IMR-90 (cell line): Measurements from ENCODE around the gene USP32. TPM values are rescaled to one million over a fixed set of nuclear protein-coding genes. Genes with fewer than 3 reads are reported as not detected.

Experiments used
- ATAC-seq: fragments of 200-7000 bp; cut with Tn5 transposase; 2 replicates; pipeline ENCODE4 v1.9.1; 2020; ENCODE audit warnings: low read depth, mild to moderate bottlenecking, moderate library complexity
- BruUV-seq: library from RNA; stranded (reverse); fragments of 400-500 nt; replicated peaks from 2 replicates; lab custom pipeline; 2021; lab: Mats Ljungman, UMichigan
- CTCF ChIA-PET: fragments of 300-600 bp; formaldehyde crosslinking; extraction: SDS; loops from one replicate; lab custom pipeline; 2021; ENCODE audit warnings: antibody characterized with exemption; lab: Yijun Ruan, JAX
- POLR2A ChIA-PET: fragments of 300-600 bp; sonication (Branson Sonifier 250); formaldehyde crosslinking; loops from one replicate; lab custom pipeline; 2022; ENCODE audit warnings: antibody characterized with exemption; ENCODE audit not compliant: unreplicated experiment; lab: Charles Lee
- DNase-seq: peaks from one replicate; pipeline ENCODE4 v3.0.0; 2013
- H2AFZ ChIP-seq: replicated peaks from 2 replicates; pipeline ENCODE3; 2013; ENCODE audit warnings: low read length, mild to moderate bottlenecking; ENCODE audit not compliant: poor library complexity
- H2AK5ac ChIP-seq: 2 replicates; pipeline ENCODE4 v1.6.1; 2013; ENCODE audit warnings: low read depth, low read length, inconsistent platforms
- H2AK9ac ChIP-seq: replicated peaks from 2 replicates; pipeline ENCODE3; 2013; ENCODE audit warnings: mild to moderate bottlenecking, low read depth, low read length, moderate library complexity; ENCODE audit not compliant: poor library complexity
- H2BK120ac ChIP-seq: 2 replicates; pipeline ENCODE4 v1.6.1; 2013; ENCODE audit warnings: low read depth, low read length, inconsistent platforms
- H2BK15ac ChIP-seq: 3 replicates; pipeline ENCODE4 v1.6.1; 2013; ENCODE audit warnings: low read depth, low read length, inconsistent platforms
- H2BK20ac ChIP-seq: 2 replicates; pipeline ENCODE4 v1.6.1; 2013; ENCODE audit warnings: low read depth, mild to moderate bottlenecking, inconsistent platforms, low read length, moderate library complexity
- H2BK5ac ChIP-seq: 2 replicates; pipeline ENCODE4 v1.6.1; 2013; ENCODE audit warnings: mild to moderate bottlenecking, low read depth, low read length, inconsistent platforms; ENCODE audit not compliant: poor library complexity, severe bottlenecking
- H3K14ac ChIP-seq: replicated peaks from 2 replicates; pipeline ENCODE4 v1.6.1; 2013; ENCODE audit warnings: low read depth, low read length, inconsistent platforms
- H3K18ac ChIP-seq: 2 replicates; pipeline ENCODE4 v1.6.1; 2013; ENCODE audit warnings: low read depth, low read length, control low read depth
- H3K23ac ChIP-seq: 2 replicates; pipeline ENCODE4 v1.6.1; 2013; ENCODE audit warnings: low read depth, low read length, inconsistent platforms
- H3K27ac ChIP-seq: 2 replicates; pipeline ENCODE4 v1.5.1; 2013; ENCODE audit warnings: mild to moderate bottlenecking, control low read depth, low read length; ENCODE audit not compliant: insufficient read depth
- H3K27me3 ChIP-seq: 2 replicates; pipeline ENCODE4 v1.6.1; 2013; ENCODE audit warnings: low read length; ENCODE audit not compliant: control insufficient read depth, insufficient read depth
- H3K36me3 ChIP-seq: 2 replicates; pipeline ENCODE4 v1.6.1; 2013; ENCODE audit warnings: low read length, mixed read lengths; ENCODE audit not compliant: control insufficient read depth, insufficient read depth
- H3K4ac ChIP-seq: 2 replicates; pipeline ENCODE4 v1.6.1; 2013; ENCODE audit warnings: low read depth, low read length, inconsistent platforms
- H3K4me1 ChIP-seq: 2 replicates; pipeline ENCODE4 v1.6.1; 2013; ENCODE audit warnings: low read length, mixed read lengths; ENCODE audit not compliant: control insufficient read depth, insufficient read depth
- H3K4me2 ChIP-seq: 2 replicates; pipeline ENCODE4 v1.6.1; 2013; ENCODE audit warnings: low read depth, mild to moderate bottlenecking, control low read depth, low read length, moderate library complexity
- H3K4me3 ChIP-seq: 2 replicates; pipeline ENCODE4 v1.5.1; 2013; ENCODE audit warnings: low read depth, mild to moderate bottlenecking, control low read depth, low read length, moderate library complexity; ENCODE audit not compliant: insufficient read depth
- H3K56ac ChIP-seq: 2 replicates; pipeline ENCODE4 v1.6.1; 2013; ENCODE audit warnings: low read length, inconsistent platforms; ENCODE audit not compliant: insufficient read depth; ENCODE audit errors: extremely low read depth
- H3K79me1 ChIP-seq, 2 experiments: 2 replicates each; pipeline ENCODE4 v1.6.1; 2013; ENCODE audit warnings: low read length in 2 of 2, inconsistent platforms in 1 of 2, low read depth in 1 of 2
- H3K9ac ChIP-seq: 2 replicates; pipeline ENCODE4 v1.6.1; 2013; ENCODE audit warnings: low read depth, low read length, control low read depth
- H3K9me1 ChIP-seq: 2 replicates; pipeline ENCODE4 v1.6.1; 2013; ENCODE audit warnings: low read length, inconsistent platforms; ENCODE audit not compliant: insufficient read depth
- H3K9me3 ChIP-seq: 2 replicates; pipeline ENCODE4 v1.6.1; 2013; ENCODE audit warnings: low read length; ENCODE audit not compliant: control insufficient read depth, insufficient read depth
- H4K20me1 ChIP-seq: 2 replicates; pipeline ENCODE4 v1.6.1; 2013; ENCODE audit warnings: low read length, inconsistent platforms; ENCODE audit not compliant: insufficient read depth
- H4K5ac ChIP-seq: 2 replicates; pipeline ENCODE4 v1.6.1; 2013; ENCODE audit warnings: mild to moderate bottlenecking, low read depth, low read length, control low read depth
- H4K8ac ChIP-seq, 2 experiments: 2 replicates each; pipeline ENCODE4 v1.6.1; 2013; ENCODE audit warnings: low read depth in 2 of 2, low read length in 2 of 2, control low read depth in 1 of 2, inconsistent platforms in 1 of 2
- H4K91ac ChIP-seq: 2 replicates; pipeline ENCODE4 v1.6.1; 2013; ENCODE audit warnings: low read depth, low read length, inconsistent platforms; ENCODE audit not compliant: insufficient read depth
- RAD21 ChIP-seq: IDR thresholded peaks from 2 replicates; pipeline ENCODE4 v1.6.1; 2012; ENCODE audit warnings: low read length, improper control_type of control experiment
- RFX5 ChIP-seq: IDR thresholded peaks from 2 replicates; pipeline ENCODE4 v1.8.0; 2012; ENCODE audit warnings: low read depth, mild to moderate bottlenecking, low read length, moderate library complexity
- WGBS, 2 experiments: methylation state at CpG; one replicate each; pipeline versions ENCODE4 v1.1.5 to v1.1.7; 2013; ENCODE audit warnings: missing lambda C conversion rate in 2 of 2; ENCODE audit not compliant: insufficient read length in 1 of 2; ENCODE audit errors: extremely low coverage in 2 of 2; 5-methylcytosine and 5-hydroxymethylcytosine counted together
- dilution Hi-C: fragments of 300-500 bp; cut with HindIII; formaldehyde crosslinking; loops from one replicate; pipeline ENCODE4 v1.14.3; 2018; ENCODE audit warnings: low sequenced_read_pairs; ENCODE audit not compliant: unreplicated experiment
- in situ Hi-C: fragments of 300-500 bp; cut with MboI; formaldehyde crosslinking; loops from 3 replicates; pipeline ENCODE4 v1.14.3; 2019; ENCODE audit warnings: low sequenced_read_pairs, inconsistent platforms, mixed read lengths
- intact Hi-C: fragments of 100-400 bp; cut with micrococcal nuclease; formaldehyde crosslinking; loops from 2 replicates; pipeline ENCODE4 v1.10.0; 2022
- polyA plus RNA-seq, 3 experiments: library from polyadenylated mRNA; depleted of rRNA; stranded (reverse); fragments of >200 nt; gene quantifications; 2 replicates each; pipeline ENCODE4 v1.2.3, GENCODE V29; 2012; ENCODE audit warnings: low replicate concordance in 1 of 3
- total RNA-seq: library from RNA; depleted of rRNA; stranded (reverse); fragments of >200 nt; gene quantifications from 2 replicates; pipeline ENCODE4 v1.2.3, GENCODE V29; 2012

USP32 gene
- total and polyA plus RNA-seq, 2 of the 4 experiments (the other 2 are of a cell fraction), result 16.8 to 46.8 TPM

GRCh38 chr17:60304502-60304901 is 87.4 kb downstream of the USP32 start:
- Histone ChIP-seq H4K5ac (no peak overlapping the region), H3K27ac (no peak overlapping the region), H3K14ac (no peak overlapping the region), H2AFZ (no peak overlapping the region), H3K9me1 (peaks cover 6% of the 10 kb centered on the region; the same call in 1 of the 2 replicates), H3K9ac (no peak overlapping the region), H3K18ac (no peak overlapping the region), H3K4me1 (no peaks in the 10 kb centered on the region), H3K27me3 (no peaks in the 10 kb centered on the region), H3K56ac (no peak overlapping the region), H3K4me2 (no peak overlapping the region), H4K8ac (no peak overlapping the region), H4K91ac (no peak overlapping the region), H2BK120ac (no peak overlapping the region), H4K20me1 (peaks cover 18% of the 10 kb centered on the region), H3K4ac (no peak overlapping the region), H3K4me3 (no peak overlapping the region), H3K79me1 (peaks cover 25 to 64% of the 10 kb centered on the region in 2 experiments), H3K23ac (no peak overlapping the region), H2AK9ac (no peak overlapping the region), H3K9me3 (no peaks in the 10 kb centered on the region), H2BK5ac (no peak overlapping the region), H2AK5ac (no peak overlapping the region), H3K36me3 (peaks cover 6% of the 10 kb centered on the region; the same call in 1 of the 2 replicates), H2BK20ac (no peak overlapping the region), H2BK15ac (no peak overlapping the region)
- BruUV-seq, result no TSS peak
- in situ Hi-C loops (no loop called here), dilution Hi-C loops (no loop called here), intact Hi-C loops (no loop called here)
- ChIA-PET CTCF (no interaction called here), POLR2A (interaction anchor here (0.6 kb wide), 1 partner anchor 52 kb away, joined by 8 read pairs; no protein-coding TSS in a partner anchor)
- TF ChIP-seq RFX5 (no peak), RAD21 (no peak)
- ATAC-seq (no peak), DNase-seq (no peak)
- no CpG with 5 or more reads among the region's 2 CpGs for WGBS, 2 experiments
